HEK293T (cell line): ENCODE data around the gene ME3.
"Not testable (repeated sequence)": the region's sequence is repeated elsewhere in the genome, so short reads cannot be mapped to it uniquely, and the experiment has no call there.

ENCODE experiments used
- CTCF ChIA-PET: fragments of 350-600 bp; formaldehyde crosslinking; extraction: SDS; loops from one replicate; lab custom pipeline; 2021; ENCODE audit warnings: antibody characterized with exemption, inconsistent platforms; lab: Yijun Ruan, JAX
- POLR2A ChIA-PET: fragments of 350-600 bp; formaldehyde crosslinking; extraction: SDS; loops from one replicate; lab custom pipeline; 2020; ENCODE audit warnings: antibody characterized with exemption, inconsistent platforms; lab: Yijun Ruan, JAX
- DNase-seq: peaks from one replicate; pipeline ENCODE4 v3.0.0; 2012; ENCODE audit warnings: mixed read lengths; ENCODE audit errors: extremely low spot score
- ARNT ChIP-seq: fragments of 450-650 bp; IDR thresholded peaks from 2 replicates; pipeline ENCODE4 v1.6.1; 2017; ENCODE audit warnings: mild to moderate bottlenecking
- BHLHE40 ChIP-seq: fragments of 450-650 bp; IDR thresholded peaks from 2 replicates; pipeline ENCODE4 v1.6.1; 2016; ENCODE audit warnings: mild to moderate bottlenecking, moderate library complexity, borderline replicate concordance
- CTBP1 ChIP-seq: fragments of 450-650 bp; IDR thresholded peaks from 2 replicates; pipeline ENCODE4 v1.6.1; 2016; ENCODE audit warnings: borderline replicate concordance
- ELF4 ChIP-seq: fragments of 450-650 bp; IDR thresholded peaks from 2 replicates; pipeline ENCODE4 v1.6.1; 2017; ENCODE audit warnings: antibody characterized with exemption
- FOXA1 ChIP-seq: fragments of 450-650 bp; IDR thresholded peaks from 2 replicates; pipeline ENCODE4 v1.6.1; 2016; ENCODE audit warnings: mild to moderate bottlenecking
- FOXK2 ChIP-seq: fragments of 450-650 bp; IDR thresholded peaks from 2 replicates; pipeline ENCODE4 v1.6.1; 2016; ENCODE audit warnings: mild to moderate bottlenecking
- FOXM1 ChIP-seq: fragments of 450-650 bp; IDR thresholded peaks from 2 replicates; pipeline ENCODE4 v1.6.1; 2017; ENCODE audit warnings: mild to moderate bottlenecking, borderline replicate concordance
- HDGF ChIP-seq: fragments of 450-650 bp; IDR thresholded peaks from 2 replicates; pipeline ENCODE4 v1.6.1; 2017; ENCODE audit warnings: antibody characterized with exemption, borderline replicate concordance
- L3MBTL2 ChIP-seq: fragments of 450-650 bp; conservative IDR thresholded peaks from 2 replicates; pipeline ENCODE4 v1.6.1; 2016; ENCODE audit warnings: mild to moderate bottlenecking
- LEF1 ChIP-seq: fragments of 450-650 bp; IDR thresholded peaks from 2 replicates; pipeline ENCODE4 v1.6.1; 2017; ENCODE audit warnings: mild to moderate bottlenecking, borderline replicate concordance
- NFRKB ChIP-seq: fragments of 450-650 bp; IDR thresholded peaks from 2 replicates; pipeline ENCODE4 v1.6.1; 2016; ENCODE audit warnings: mild to moderate bottlenecking, moderate library complexity
- PKNOX1 ChIP-seq: fragments of 450-650 bp; IDR thresholded peaks from 2 replicates; pipeline ENCODE4 v1.6.1; 2016
- SP1 ChIP-seq: fragments of 450-650 bp; IDR thresholded peaks from 2 replicates; pipeline ENCODE4 v1.6.1; 2017
- SUZ12 ChIP-seq: fragments of 450-650 bp; IDR thresholded peaks from 2 replicates; pipeline ENCODE4 v1.6.1; 2016; ENCODE audit warnings: mild to moderate bottlenecking
- TARDBP ChIP-seq: fragments of 450-650 bp; IDR thresholded peaks from 2 replicates; pipeline ENCODE4 v1.6.1; 2016
- ZNF384 ChIP-seq: fragments of 450-650 bp; IDR thresholded peaks from 2 replicates; pipeline ENCODE4 v1.6.1; 2016

The ME3 gene

GRCh38 chr11:86418106-86418505 is 254.3 kb downstream of the ME3 start:
- TF ChIP-seq ARNT = no peak
- no peak for TF ChIP-seq TARDBP
- no peak for TF ChIP-seq SP1
- TF ChIP-seq HDGF = no peak
- no peak for TF ChIP-seq ZNF384
- TF ChIP-seq PKNOX1 = no peak
- no peak for TF ChIP-seq ELF4
- no peak for TF ChIP-seq SUZ12
- no peak for TF ChIP-seq L3MBTL2
- no peak for TF ChIP-seq LEF1
- TF ChIP-seq FOXK2 = no peak
- no peak for TF ChIP-seq BHLHE40
- no peak for TF ChIP-seq NFRKB
- no peak for TF ChIP-seq FOXA1
- TF ChIP-seq CTBP1 = no peak
- no peak for TF ChIP-seq FOXM1
- ChIA-PET POLR2A (no interaction called here), CTCF (interaction anchor here (0.6 to 1.1 kb wide), 2 partner anchors 24 to 58 kb away, joined by 3 to 5 read pairs; no protein-coding TSS in a partner anchor)
- no peak for DNase-seq

GRCh38 chr11:86416951-86417350 is 255.5 kb downstream of the ME3 start:
- POLR2A ChIA-PET, CTCF ChIA-PET, DNase-seq: not testable (repeated sequence)

GRCh38 chr11:86416494-86416893 is 255.9 kb downstream of the ME3 start:
- ChIA-PET CTCF (no interaction called here), POLR2A (no interaction called here)
- no peak for DNase-seq
- no peak for TF ChIP-seq FOXK2
- TF ChIP-seq LEF1 = no peak
- TF ChIP-seq HDGF = no peak
- TF ChIP-seq CTBP1 = no peak
- TF ChIP-seq ELF4 = no peak
- no peak for TF ChIP-seq NFRKB
- TF ChIP-seq PKNOX1 = no peak
- TF ChIP-seq L3MBTL2 = no peak
- TF ChIP-seq FOXA1 = no peak
- TF ChIP-seq SUZ12 = no peak
- TF ChIP-seq ZNF384 = no peak
- TF ChIP-seq SP1 = no peak
- TF ChIP-seq TARDBP = no peak

- POLR2A ChIA-PET = no interaction called here
- CTCF ChIA-PET = interaction anchor here (0.6 kb wide), 1 partner anchor 589 kb away, joined by 3 read pairs; no protein-coding TSS in a partner anchor
- TF ChIP-seq LEF1 (no peak), FOXA1 (no peak), HDGF (no peak), ARNT (no peak), PKNOX1 (no peak), FOXM1 (no peak), BHLHE40 (no peak), ZNF384 (no peak), TARDBP (no peak), FOXK2 (no peak)
- no peak for DNase-seq
Observed at GRCh38 chr11:86415026-86415425, 257.4 kb downstream of the ME3 start.

GRCh38 chr11:86414032-86414431 is 258.4 kb downstream of the ME3 start:
- TF ChIP-seq SUZ12 = no peak
- TF ChIP-seq CTBP1 = no peak
- TF ChIP-seq HDGF = no peak
- TF ChIP-seq ARNT = no peak
- no peak for TF ChIP-seq BHLHE40
- TF ChIP-seq FOXK2 = no peak
- TF ChIP-seq NFRKB = no peak
- TF ChIP-seq ZNF384 = no peak
- TF ChIP-seq L3MBTL2 = no peak
- TF ChIP-seq TARDBP = no peak
- TF ChIP-seq ELF4 = no peak
- no peak for TF ChIP-seq FOXM1
- TF ChIP-seq FOXA1 = no peak
- TF ChIP-seq PKNOX1 = no peak
- CTCF ChIA-PET = no interaction called here
- POLR2A ChIA-PET = no interaction called here
- no peak for DNase-seq

- ChIA-PET POLR2A (no interaction called here), CTCF (no interaction called here)
- TF ChIP-seq ZNF384 (no peak), CTBP1 (no peak), SP1 (no peak), PKNOX1 (no peak), FOXK2 (no peak), HDGF (no peak), ELF4 (no peak), SUZ12 (no peak), BHLHE40 (no peak), L3MBTL2 (no peak), ARNT (no peak), FOXA1 (no peak), FOXM1 (no peak), NFRKB (no peak), LEF1 (no peak), TARDBP (no peak)
- no peak for DNase-seq
Observed at GRCh38 chr11:86408845-86409244, 263.6 kb downstream of the ME3 start.
